ENCODE results near the gene RBM3.

RBM3 gene

GRCh38 chrX:48576108-48576507 is 1.8 kb downstream of the RBM3 start:
- DNase-seq (ENCODE audit: low read depth in 2 of 2), result no peak

GRCh38 chrX:48578661-48579128 is 4.4 kb downstream of the RBM3 start:
- DNase-seq (ENCODE audit: low read depth in 2 of 2), result no peak

- DNase-seq (ENCODE audit: low read depth in 2 of 2), result no peak
Observed at GRCh38 chrX:48579259-48579658, 5.0 kb downstream of the RBM3 start.

- no peak for DNase-seq (ENCODE audit: low read depth in 2 of 2)
Observed at GRCh38 chrX:48580662-48581061, 6.4 kb downstream of the RBM3 start.

GRCh38 chrX:48584698-48585097 is 10.4 kb downstream of the RBM3 start:
- DNase-seq (ENCODE audit: low read depth in 2 of 2), result no peak

GRCh38 chrX:48589482-48590162 is 15.3 kb downstream of the RBM3 start:
- DNase-seq (ENCODE audit: low read depth in 2 of 2), result no peak

- no peak for DNase-seq (ENCODE audit: low read depth in 2 of 2)
Observed at GRCh38 chrX:48590203-48591103, 16.2 kb downstream of the RBM3 start.

- DNase-seq (ENCODE audit: low read depth in 2 of 2), result no peak
Observed at GRCh38 chrX:48591255-48591791, 17.0 kb downstream of the RBM3 start.

- DNase-seq (ENCODE audit: low read depth in 2 of 2), result no peak
Observed at GRCh38 chrX:48592971-48593370, 18.7 kb downstream of the RBM3 start.

GRCh38 chrX:48595929-48596328 is 21.6 kb downstream of the RBM3 start:
- DNase-seq (ENCODE audit: low read depth in 2 of 2), result no peak

- DNase-seq (ENCODE audit: low read depth in 2 of 2), result peak; percentile 75 to 84
Observed at GRCh38 chrX:48597353-48598264, 23.3 kb downstream of the RBM3 start, which contains the start of gene WDR13. WDR13 (plus strand) TSS chrX:48597492; CDS start chrX:48597997, 505 bp downstream.

GRCh38 chrX:48598614-48599013 is 24.3 kb downstream of the RBM3 start:
- no peak for DNase-seq (ENCODE audit: low read depth in 2 of 2)

GRCh38 chrX:48599341-48599740 is 25.1 kb downstream of the RBM3 start:
- DNase-seq (ENCODE audit: low read depth in 2 of 2), result no peak

GRCh38 chrX:48600226-48600625 is 25.9 kb downstream of the RBM3 start:
- no peak for DNase-seq (ENCODE audit: low read depth in 2 of 2)

GRCh38 chrX:48601741-48602394 is 27.6 kb downstream of the RBM3 start:
- no peak for DNase-seq (ENCODE audit: low read depth in 2 of 2)

GRCh38 chrX:48604701-48605100 is 30.4 kb downstream of the RBM3 start:
- no peak for DNase-seq (ENCODE audit: low read depth in 2 of 2)

- DNase-seq (ENCODE audit: low read depth in 2 of 2), result no peak
Observed at GRCh38 chrX:48606091-48606490, 31.8 kb downstream of the RBM3 start.

GRCh38 chrX:48611703-48612102 is 37.4 kb downstream of the RBM3 start:
- DNase-seq (ENCODE audit: low read depth in 2 of 2), result no peak

GRCh38 chrX:48613502-48614160 is 39.3 kb downstream of the RBM3 start:
- DNase-seq (ENCODE audit: low read depth in 2 of 2), result no peak

- DNase-seq (ENCODE audit: low read depth in 2 of 2), result no peak
Observed at GRCh38 chrX:48616576-48616975, 42.3 kb downstream of the RBM3 start.

All from stimulated activated CD8-positive, alpha-beta memory T cell treated with anti-CD3 and anti-CD28 coated beads, Interleukin-2, amount 100 ng/mL, for 1 hour (primary cell).